Umbilical cord (tissue), 2 donors: ENCODE data around the gene GAK. TPM values are rescaled to one million over a fixed set of nuclear protein-coding genes. Genes with fewer than 3 reads are reported as not detected.
A peak's percentile ranks its signal among the peaks of the same experiment; 100 is the strongest.
"Not testable (repeated sequence)": the region's sequence is repeated elsewhere in the genome, so short reads cannot be mapped to it uniquely, and the experiment has no call there.

Source experiments
- DNase-seq: peaks from one replicate; pipeline ENCODE4 v3.0.0-alpha.2; 2015; ENCODE audit warnings: low spot score
- total RNA-seq: library from RNA; depleted of rRNA; stranded (reverse); fragments of >200 nt; gene quantifications from one replicate; pipeline ENCODE4 v1.2.3, GENCODE V29; 2014; ENCODE audit warnings: low replicate concordance; ENCODE audit not compliant: insufficient read depth

The GAK gene
- total RNA-seq, 1 donor from 2014 or later: 51.5 TPM

- DNase-seq: no peak
Observed at GRCh38 chr4:926538-926937, 5.6 kb downstream of the GAK start.

DNA sequence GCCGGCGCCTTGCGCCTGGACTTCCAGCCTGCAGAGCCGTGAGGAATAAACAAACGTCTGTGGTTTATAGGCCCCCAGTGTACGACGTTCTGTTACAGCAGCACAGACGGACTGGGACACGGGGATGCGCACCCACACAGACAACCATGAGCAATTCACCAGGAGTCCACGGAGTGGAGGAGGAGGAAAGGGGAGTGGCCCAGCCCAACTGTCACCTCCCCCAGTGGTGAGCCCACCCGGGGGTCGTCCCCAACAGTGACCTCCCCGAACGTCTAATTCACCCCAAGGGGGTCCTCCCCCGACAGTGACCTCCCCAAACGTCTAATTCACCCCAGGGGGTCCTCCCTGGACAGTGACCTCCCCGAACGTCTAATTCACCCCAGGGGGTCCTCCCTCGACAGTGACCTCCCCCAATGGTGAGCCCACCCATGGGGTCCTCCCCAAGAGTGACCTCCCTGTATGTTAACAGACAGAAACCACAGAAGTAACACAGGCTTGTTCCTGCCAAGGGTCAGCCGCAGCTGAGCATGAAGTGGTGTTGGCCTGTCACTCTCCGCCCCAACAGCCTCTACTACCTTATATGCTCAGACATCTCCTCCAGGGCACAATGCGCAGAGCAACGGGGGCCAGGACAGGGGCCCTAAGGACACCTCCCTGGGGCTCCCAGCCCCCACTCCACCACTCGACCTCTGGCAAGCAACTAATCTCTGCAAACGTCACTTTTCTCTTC, 6.2 kb downstream of the GAK start:
- DNase-seq: no peak

GRCh38 chr4:925171-925570, 6.9 kb downstream of the GAK start:
- no peak for DNase-seq

DNA sequence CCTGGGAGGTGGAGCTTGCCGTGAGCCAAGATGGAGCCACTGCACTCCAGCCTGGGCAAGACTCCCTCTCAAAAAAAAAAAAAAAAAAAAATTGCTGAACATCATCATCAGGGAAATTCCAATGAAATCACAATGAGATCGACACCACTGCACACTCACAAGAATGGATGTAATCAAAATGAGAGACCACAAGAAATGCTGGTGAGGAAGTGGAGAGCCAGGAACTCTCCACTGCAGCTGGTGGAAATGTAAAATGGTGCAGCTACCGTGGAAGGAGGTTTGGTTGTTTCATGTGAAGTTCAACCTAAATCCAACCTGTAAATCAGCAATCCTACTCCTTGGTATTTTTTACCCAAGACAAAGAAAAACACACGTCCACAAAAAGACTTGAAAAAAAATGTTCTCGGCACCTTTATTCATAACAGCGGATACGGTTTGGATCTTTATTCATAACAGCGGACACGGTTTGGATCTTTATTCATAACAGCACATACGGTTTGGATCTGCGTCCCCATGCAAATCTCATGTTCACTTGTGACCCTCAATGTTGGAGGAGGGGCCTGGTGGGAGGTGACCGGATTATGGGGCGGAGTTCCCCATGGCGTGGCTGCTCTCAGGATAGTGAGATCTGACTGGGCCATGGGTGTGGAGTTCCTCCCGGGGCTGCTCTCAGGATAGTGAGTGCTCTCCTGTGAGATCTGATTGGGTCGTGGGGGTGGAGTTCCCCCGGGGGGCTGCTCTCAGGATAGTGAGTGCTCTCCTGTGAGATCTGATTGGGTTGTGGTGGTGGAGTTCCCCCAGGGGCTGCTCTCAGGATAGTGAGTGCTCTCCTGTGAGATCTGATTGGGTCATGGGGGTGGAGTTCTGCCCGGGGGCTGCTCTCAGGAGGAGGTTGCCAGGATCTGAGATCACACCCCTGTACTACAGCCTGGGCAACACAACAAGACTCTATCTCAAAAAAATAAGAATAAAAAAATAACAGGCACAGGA, 7.7 kb downstream of the GAK start:
- no peak for DNase-seq

DNA sequence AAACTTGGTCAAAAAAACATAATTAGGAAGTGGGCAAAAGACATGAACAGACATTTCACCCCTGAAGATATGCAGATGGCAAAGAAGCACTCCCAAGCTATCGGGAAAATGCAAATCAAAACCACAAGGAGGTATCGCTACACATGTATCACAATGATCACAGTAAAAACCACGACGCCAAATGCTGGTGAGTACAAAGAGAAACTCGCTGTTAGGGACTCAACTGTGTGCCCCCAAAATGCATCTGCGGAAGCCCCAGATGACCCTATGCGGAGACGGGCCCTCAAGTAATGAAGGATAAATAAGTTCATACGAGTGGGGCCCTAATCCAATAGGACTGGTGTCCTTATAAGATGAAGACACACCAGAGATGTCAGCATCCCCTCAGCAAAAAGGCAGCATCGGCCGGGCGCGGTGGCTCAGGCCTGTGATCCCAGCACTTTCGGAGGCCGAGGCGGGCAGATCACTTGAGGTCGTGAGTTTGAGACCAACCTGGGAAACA, 10.2 kb downstream of the GAK start:
- no peak for DNase-seq

- DNase-seq: not testable (repeated sequence)
Observed at GRCh38 chr4:919004-919680, 13.0 kb downstream of the GAK start.

- not testable (repeated sequence) for DNase-seq
Observed at GRCh38 chr4:918591-918990, 13.5 kb downstream of the GAK start.

- DNase-seq: no peak
Observed at GRCh38 chr4:917992-918391, 14.1 kb downstream of the GAK start.

DNA sequence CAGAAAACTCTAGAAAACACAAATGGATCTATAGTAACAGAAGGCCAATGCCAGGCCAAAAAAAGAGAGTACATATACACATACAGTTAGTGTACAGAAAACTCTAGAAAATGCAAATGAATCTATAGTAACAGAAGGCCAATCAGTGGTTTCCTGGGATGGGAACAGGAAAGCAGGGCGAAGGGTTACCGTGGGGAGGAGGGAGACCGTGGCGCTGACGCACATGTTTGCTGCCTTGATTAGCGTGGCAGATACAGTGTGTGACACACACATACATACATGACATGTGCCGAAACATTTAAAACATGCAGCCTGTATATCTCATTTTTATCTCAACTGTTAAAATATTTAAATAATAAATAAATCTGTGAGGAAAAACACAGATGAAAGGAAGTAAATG, 14.7 kb downstream of the GAK start:
- no peak for DNase-seq

DNA sequence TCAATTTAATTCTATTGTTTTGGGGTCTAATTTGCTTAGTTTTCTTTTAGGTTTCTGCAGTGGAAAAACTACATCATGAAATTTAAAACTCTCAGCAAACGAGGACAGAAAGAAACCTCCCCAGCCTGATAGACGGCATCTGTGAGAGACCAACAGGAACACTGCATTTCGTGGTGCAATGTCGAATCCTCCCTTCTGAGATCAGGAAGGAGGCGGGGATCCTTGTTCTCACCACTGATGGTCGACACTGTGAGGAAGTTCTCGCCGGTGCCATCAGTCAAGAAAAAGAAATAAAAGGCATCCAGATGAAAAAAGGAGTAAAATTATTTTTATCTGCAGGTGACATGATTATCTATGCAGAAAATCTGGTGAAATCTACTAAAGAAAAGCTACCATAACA, 16.5 kb downstream of the GAK start:
- DNase-seq: peak; percentile 14

DNA sequence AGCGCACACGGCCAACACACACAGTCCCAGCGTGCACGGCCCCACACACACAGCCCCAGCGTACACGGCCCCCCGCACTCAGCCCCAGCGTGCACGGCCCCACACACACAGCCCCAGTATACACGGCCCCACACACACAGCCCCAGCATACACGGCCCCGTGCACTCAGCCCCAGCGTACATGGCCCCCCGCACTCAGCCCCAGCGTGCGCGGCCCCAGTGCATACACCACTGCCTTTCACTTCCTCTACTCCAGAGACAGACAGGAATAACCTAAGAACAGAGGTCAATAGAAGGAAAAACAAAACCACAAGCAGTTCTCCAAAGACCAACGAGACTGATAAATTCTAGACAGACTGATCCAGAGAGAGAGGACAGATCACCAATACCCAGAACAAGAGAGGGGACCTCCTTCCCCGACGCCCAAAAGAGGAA, 17.1 kb downstream of the GAK start:
- DNase-seq: no peak

GRCh38 chr4:914531-914930, 17.6 kb downstream of the GAK start:
- DNase-seq: no peak

- no peak for DNase-seq
Observed at GRCh38 chr4:913280-913618, 18.9 kb downstream of the GAK start.

DNA sequence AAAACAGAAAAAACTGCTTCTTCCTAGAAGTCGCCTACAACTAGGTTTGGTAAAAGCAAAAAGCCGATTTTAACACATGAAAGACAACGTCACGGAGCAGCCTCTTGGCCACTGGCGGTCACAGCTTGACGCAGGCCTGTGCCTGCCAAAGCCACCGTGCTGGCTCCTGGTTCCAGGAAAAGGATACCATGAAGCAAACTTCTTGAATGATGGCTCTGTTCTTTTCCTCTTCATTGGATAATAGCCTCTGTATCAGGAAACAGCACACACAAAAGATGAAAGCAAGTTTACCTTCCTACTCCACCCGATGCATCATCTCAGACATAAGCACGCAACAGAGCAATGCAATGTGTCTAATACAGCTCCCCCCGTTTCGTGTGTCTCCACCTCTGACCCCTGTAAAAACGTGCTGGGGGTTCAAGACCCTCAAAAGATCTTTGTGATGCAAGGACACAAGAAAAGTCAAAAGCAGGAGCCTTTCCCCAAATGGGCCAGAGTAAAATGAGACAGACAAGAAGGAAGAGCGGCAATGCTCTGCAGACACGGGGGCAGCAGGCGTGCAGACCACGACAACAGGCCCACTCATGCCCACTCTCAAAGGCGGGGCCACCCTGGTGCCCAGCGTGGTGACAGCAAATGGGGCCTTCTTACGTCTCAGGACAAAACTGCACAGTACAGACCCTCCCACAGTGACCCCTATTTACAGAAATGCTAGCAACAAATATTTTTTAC, 19.4 kb downstream of the GAK start:
- DNase-seq: no peak

DNA sequence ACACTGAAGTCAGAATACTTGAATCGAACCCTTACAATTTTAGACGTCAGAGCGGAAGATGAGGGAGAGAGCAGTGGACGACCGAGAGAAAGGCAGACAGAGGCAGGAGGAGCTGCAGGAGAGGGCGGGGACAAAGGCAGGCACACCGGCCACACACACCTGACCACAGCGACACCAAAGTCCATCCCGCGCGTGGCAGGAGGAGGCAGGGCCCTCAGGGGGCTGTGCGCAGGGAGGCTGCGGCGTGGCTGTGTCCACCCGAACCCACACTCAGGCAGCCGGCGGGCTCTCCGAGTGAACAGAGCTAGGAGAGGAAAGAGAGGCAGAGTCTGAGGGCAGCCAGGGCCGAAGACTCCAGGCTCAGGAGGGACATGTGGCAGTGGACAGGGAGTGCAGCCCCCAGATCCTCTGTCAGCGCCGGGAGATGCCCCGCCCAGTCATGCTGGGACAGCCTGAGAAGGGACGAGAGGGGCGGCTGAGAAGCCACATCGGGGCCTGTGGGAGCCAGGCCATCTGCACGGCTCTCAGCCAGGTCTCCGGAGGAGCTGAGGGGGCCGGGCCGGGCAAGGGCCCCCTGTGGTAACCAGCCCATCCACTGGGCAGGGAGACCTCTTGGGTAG, 20.1 kb downstream of the GAK start:
- no peak for DNase-seq

DNA sequence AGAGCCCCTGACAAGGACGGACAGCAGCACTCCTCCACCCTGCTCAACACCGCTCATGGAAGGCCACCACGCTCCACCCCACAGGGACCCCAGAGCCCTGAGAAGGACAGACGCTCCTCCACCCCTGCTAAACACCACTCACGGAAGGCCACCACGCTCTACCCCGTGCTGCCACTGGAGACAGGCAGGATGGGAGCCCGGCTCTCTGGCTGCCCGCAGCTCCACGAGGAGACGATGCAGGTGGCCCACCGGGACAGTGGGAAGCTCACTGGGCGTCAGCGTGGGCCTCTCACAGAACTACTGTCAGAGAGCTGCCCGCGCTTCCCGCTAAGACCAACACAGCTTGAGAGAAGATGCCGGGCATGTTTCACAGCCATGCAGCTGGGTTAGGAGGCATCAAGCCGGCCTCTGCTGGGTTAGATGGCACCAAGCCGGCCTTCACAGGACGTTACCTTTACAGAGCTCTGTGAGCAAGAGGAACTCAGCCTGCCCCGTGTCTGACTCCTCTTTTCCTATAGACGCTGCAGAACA, 20.8 kb downstream of the GAK start:
- DNase-seq: no peak

- DNase-seq: no peak
Observed at GRCh38 chr4:910366-911091, 21.6 kb downstream of the GAK start.

DNA sequence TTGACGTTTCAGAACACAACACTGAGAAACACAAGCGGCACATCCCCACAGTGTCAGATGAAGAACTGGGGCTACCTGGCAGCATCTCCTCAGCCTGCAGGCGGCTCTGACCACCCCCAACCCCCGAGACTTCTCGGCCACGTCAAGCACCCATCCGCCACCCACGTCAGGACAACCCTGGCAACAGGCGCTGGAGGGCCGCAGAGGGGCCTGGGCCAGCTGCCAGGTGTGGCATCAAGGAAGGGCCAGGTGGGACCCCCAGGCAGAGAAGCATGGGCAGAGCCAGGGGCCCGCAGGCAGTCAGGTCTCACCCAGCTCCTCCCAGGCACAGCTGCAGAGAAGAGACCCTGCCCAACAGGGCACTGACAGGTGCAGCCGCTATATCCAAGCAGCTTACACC, 22.3 kb downstream of the GAK start:
- no peak for DNase-seq

DNA sequence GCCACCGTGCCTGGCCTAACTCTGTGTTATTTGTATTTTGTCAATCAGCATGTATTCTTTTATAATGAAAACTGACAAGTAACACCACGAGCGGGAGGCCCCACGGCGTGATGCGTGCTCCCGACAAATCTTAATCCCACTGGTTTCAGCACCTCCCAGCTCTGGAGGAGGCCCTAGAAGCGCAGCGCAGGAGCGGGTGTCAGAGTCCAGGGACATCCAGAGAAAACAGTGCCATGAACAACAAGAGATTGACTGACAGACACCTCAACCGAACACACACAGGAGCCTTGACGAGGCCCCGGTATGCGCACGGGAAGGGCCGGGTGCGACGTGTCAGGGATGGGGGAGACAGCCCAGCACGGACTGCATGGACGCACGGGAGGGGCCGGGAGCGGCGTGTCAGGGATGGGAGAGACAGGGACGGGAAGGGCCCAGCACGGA, 23.0 kb downstream of the GAK start:
- DNase-seq: no peak
